Measurements from ENCODE around the gene GRM8.
"Not testable (repeated sequence)": the region's sequence is repeated elsewhere in the genome, so short reads cannot be mapped to it uniquely, and the experiment has no call there.

GRM8 gene

DNA sequence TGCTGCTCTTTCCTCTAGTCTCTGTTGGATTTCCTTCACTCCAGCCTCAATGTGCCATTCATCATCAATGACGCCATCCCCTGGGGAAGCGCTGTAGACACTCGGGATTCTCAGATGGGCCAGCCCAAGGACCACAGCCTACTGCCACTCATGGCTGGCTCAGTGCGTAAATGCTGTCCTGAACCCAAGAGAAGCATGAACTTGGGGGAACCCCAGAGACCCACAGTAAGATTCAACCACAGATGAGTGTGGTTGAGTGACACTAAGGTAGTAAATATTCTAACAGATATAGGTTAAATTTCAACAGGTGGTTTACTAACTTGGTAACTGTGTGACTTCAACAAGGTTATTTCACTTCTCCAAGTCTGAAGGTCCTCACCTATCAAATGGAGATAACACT, 304.1 kb downstream of the GRM8 start:
- no peak for DNase-seq (ENCODE audit: low spot score)
- TF ChIP-seq, protein P1, sequence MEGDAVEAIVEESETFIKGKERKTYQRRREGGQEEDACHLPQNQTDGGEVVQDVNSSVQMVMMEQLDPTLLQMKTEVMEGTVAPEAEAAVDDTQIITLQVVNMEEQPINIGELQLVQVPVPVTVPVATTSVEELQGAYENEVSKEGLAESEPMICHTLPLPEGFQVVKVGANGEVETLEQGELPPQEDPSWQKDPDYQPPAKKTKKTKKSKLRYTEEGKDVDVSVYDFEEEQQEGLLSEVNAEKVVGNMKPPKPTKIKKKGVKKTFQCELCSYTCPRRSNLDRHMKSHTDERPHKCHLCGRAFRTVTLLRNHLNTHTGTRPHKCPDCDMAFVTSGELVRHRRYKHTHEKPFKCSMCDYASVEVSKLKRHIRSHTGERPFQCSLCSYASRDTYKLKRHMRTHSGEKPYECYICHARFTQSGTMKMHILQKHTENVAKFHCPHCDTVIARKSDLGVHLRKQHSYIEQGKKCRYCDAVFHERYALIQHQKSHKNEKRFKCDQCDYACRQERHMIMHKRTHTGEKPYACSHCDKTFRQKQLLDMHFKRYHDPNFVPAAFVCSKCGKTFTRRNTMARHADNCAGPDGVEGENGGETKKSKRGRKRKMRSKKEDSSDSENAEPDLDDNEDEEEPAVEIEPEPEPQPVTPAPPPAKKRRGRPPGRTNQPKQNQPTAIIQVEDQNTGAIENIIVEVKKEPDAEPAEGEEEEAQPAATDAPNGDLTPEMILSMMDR (IDR thresholded peaks at IDR 0.05; ENCODE audit: extremely low read depth, missing control alignments), result no peak

DNA sequence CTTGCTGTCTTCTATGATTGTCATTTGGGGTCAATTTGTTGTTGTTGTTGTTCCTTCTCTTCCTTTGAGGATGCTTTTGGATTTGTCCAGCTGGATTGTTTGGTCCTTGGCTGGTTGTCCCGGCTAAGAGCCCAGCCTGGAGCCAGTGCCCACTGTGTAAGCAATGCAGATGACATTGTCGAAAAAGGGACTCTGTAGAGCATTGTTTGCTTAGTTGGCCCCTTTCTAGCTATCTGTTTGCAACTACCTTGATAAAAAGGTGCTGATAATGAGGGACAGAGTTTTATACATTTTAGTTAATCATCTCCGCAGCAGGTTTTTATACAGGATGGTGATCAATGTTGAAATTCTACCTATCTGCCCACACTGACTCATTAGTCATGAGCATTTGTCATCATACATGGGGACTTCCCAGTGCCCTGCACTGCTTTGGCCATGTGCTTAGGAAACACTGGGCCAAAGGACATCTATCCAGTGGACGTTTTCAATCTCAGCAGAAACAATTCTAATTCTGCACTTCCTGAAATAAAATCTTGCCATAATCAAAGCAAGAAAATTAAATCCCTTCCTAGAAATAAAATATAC, 311.9 kb downstream of the GRM8 start:
- no peak for DNase-seq (ENCODE audit: low spot score)
- TF ChIP-seq, protein P1 (IDR thresholded peaks at IDR 0.05; ENCODE audit: extremely low read depth, missing control alignments), result no peak

DNA sequence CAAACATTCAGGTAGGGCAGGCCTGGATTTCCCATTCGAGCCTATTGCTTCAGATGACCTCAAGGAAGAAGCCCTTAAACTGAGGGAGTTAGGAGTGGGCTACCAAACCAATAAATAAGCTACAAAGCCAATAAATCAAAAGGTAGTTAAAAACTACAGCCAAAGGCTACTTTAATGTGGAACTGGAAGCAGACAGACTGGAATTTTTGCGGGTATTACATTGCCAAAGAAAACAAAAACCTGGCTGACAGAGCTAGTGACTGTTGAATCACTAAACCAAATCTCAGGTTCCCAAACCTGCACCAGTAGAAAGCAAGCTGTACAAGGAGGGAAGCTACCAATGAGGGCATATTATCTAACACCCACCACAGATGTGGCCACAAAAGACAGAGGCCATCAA, 315.6 kb downstream of the GRM8 start:
- TF ChIP-seq, protein P1 (IDR thresholded peaks at IDR 0.05; ENCODE audit: extremely low read depth, missing control alignments), result no peak
- no peak for DNase-seq (ENCODE audit: low spot score)

DNA sequence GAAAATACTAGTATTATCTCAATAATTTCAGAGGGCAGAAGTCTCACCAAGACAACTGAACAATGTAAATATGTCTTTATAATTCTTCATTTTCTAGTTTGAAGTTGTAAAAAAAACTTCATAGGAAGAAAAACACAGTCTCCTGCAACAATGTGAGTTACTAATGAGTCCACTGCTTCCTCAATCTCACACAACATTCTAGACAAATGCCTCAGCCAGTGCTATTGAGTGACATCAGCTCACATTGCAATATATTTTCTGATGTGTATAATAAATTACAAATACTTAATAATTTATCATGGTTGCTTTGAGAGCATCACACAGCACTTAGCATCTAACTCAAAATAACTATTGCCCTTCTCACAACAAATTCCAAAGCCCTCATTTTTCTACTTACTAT, 321.2 kb downstream of the GRM8 start:
- DNase-seq (ENCODE audit: low spot score), result no peak
- TF ChIP-seq, protein P1 (IDR thresholded peaks at IDR 0.05; ENCODE audit: extremely low read depth, missing control alignments), result no peak

GRCh38 chr7:126930166-126930565, 322.6 kb downstream of the GRM8 start:
- TF ChIP-seq, protein P1 (IDR thresholded peaks at IDR 0.05; ENCODE audit: extremely low read depth, missing control alignments), result no peak
- no peak for DNase-seq (ENCODE audit: low spot score)

DNA sequence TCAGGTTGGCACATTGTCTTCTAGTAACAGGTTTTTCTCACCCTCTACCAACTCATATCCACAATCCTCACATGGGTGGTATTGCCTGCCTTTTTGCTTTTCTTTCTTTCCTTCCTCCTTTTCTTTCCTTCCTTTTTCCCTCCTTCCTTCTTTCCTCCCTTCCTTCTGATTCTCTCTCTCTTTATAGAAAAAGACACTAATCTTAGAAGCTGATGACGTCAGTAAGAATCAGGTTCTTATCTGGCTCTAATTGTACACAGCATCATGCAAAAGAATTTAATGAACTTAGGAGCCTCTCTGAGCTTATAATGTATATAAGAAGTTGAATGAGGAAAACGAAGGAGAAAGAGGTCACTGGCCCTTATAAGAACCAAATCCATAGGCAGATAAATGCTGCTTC, 328.3 kb downstream of the GRM8 start:
- TF ChIP-seq, protein P1 (IDR thresholded peaks at IDR 0.05; ENCODE audit: extremely low read depth, missing control alignments), result no peak
- DNase-seq (ENCODE audit: low spot score), result no peak

DNA sequence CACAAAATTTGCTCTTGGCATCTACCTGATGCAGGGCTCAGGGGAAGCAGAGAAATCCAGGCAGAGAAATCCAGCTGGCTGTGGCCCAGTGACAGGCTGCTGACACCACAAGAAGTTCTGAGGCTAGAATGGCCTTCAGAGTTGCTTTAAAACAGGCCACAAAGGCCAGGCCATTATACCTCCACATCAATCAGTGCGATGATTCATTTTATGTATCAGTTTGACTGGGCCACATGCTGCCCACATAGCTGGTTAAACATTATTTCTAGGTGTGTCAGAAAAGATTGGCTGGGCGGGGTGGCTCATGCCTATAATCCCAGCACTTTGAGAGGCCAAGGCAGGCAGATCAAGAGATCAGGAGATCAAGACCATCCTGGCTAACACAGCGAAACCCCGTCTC, 341.1 kb downstream of the GRM8 start:
- not testable (repeated sequence) for DNase-seq (ENCODE audit: low spot score)

GRCh38 chr7:126908564-126908963, 344.2 kb downstream of the GRM8 start:
- DNase-seq (ENCODE audit: low spot score), result not testable (repeated sequence)

- DNase-seq (ENCODE audit: low spot score), result not testable (repeated sequence)
Observed at GRCh38 chr7:126907657-126908056, 345.1 kb downstream of the GRM8 start.

DNA sequence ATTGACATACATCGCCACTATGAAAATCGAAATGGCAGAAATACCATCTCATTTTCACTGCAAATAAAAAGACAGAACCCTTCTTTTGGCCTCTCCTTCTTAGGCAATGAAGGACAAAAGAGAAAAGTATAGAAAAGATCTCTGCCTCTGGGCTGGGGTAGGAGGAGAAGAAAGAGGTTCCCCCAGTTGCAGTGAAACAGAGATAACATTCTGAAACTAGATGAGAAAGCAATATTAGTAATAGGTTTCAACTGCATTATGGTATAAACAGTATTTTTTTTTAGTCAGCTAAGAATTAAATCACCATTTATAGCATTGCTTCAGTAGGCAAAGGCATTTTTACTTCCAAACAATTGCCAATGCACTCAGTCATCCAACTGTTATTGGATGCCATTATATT, 347.5 kb downstream of the GRM8 start:
- DNase-seq (ENCODE audit: low spot score), result not testable (repeated sequence)

DNA sequence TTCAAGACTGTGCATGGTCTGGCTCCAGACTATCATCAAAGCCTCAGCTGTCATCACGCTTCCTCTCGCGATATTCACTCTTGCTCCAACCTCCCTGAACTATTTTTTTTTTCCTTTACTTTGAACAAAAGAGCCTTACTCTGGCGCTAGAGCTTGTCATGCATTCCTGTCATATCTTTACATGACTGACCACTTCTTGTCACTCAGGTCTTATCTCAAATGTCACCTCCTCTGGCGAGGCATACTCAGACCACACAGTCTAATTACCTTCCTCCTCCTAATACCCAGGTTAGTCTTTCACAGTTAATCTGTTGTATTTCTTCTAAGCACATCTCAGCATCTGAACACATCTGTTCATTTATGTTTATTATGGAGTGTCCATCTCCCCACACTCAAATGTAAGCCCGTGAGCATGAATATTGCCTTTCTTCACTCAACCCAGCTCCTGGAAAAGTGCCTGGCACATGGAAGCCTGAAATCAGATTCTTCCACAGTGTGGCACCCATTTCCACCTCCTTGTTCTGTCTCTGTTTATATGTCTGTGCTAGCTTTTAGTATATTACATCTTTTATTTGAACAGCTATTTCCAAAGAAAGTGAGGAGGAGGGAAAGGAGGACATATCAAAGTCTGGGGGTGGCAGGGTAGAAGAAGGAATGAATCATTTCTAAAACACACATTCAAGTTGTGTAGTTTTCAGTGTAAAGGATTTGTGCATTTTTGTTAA, 351.5 kb downstream of the GRM8 start:
- not testable (repeated sequence) for DNase-seq (ENCODE audit: low spot score)

DNA sequence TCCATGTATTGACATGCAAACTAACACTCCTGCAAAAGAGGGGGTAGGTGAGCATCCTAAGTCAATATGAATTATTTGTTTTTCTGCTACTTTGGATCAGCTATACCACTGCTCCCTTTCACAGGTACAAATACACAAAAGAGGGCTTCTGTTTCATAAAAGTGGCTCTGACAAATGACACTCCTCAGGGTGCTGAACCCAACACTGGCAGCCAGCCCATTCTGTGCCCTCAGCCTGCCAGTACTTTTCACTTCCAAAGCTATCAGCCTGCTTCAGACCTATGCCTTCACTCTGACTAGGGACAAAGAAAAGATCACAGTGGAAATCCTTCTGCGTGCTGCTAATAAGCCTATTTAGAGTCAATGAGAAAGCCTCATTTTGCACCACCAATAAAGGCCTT, 364.8 kb downstream of the GRM8 start:
- not testable (repeated sequence) for DNase-seq (ENCODE audit: low spot score)

- DNase-seq (ENCODE audit: low spot score), result not testable (repeated sequence)
Observed at GRCh38 chr7:126887560-126887959, 365.2 kb downstream of the GRM8 start.
